OCI-LY1 (cell line): ENCODE data around the gene ARHGDIB.

Experiments
- H2AFZ ChIP-seq: fragments of 200-600 bp; sonication (generic), shearing (Covaris generic); 2 replicates; pipeline ENCODE4 v1.6.0; 2014; ENCODE audit warnings: antibody characterized with exemption, mild to moderate bottlenecking, low read length
- H3F3A ChIP-seq: fragments of 200-600 bp; sonication (generic), shearing (Covaris generic); 2 replicates; pipeline ENCODE4 v1.6.0; 2014; ENCODE audit warnings: mild to moderate bottlenecking, antibody characterized with exemption, low read length, moderate library complexity; ENCODE audit not compliant: insufficient read depth
- H3K27ac ChIP-seq: fragments of 200-600 bp; sonication (generic); 2 replicates; pipeline ENCODE4 v1.5.1; 2014; ENCODE audit warnings: low read length, mixed run types, mild to moderate bottlenecking, low read depth; ENCODE audit not compliant: poor library complexity, severe bottlenecking
- H3K27me3 ChIP-seq: fragments of 200-600 bp; sonication (generic); 2 replicates; pipeline ENCODE4 v1.6.0; 2014; ENCODE audit warnings: antibody characterized with exemption, mild to moderate bottlenecking, low read length, moderate library complexity; ENCODE audit not compliant: insufficient read depth
- H3K36me3 ChIP-seq: fragments of 200-600 bp; sonication (generic); 2 replicates; pipeline ENCODE4 v1.6.1; 2014; ENCODE audit warnings: mild to moderate bottlenecking, antibody characterized with exemption, low read length, moderate library complexity, mixed read lengths; ENCODE audit not compliant: insufficient read depth
- H3K4me1 ChIP-seq: fragments of 200-600 bp; sonication (generic); 2 replicates; pipeline ENCODE4 v1.5.1; 2014; ENCODE audit warnings: mild to moderate bottlenecking, low read length, moderate library complexity; ENCODE audit not compliant: insufficient read depth, severe bottlenecking
- H3K4me2 ChIP-seq: fragments of 200-600 bp; sonication (generic), shearing (Covaris generic); 2 replicates; pipeline ENCODE4 v1.6.1; 2014; ENCODE audit warnings: low read length
- H3K4me3 ChIP-seq: fragments of 200-600 bp; sonication (generic); 2 replicates; pipeline ENCODE4 v1.5.1; 2014; ENCODE audit warnings: low read length, low read depth, mild to moderate bottlenecking, mixed read lengths; ENCODE audit not compliant: poor library complexity, severe bottlenecking
- H3K79me2 ChIP-seq: fragments of 200-600 bp; shearing (Covaris generic); 2 replicates; pipeline ENCODE4 v1.6.1; 2016; ENCODE audit warnings: mixed run types, low read length, mixed read lengths; ENCODE audit not compliant: insufficient read depth
- H3K9ac ChIP-seq: fragments of 200-600 bp; sonication (generic), shearing (Covaris generic); 2 replicates; pipeline ENCODE4 v1.6.1; 2014; ENCODE audit warnings: mild to moderate bottlenecking, low read length, mixed read lengths
- H3K9me2 ChIP-seq: fragments of 200-600 bp; sonication (generic), shearing (Covaris generic); 2 replicates; pipeline ENCODE4 v1.6.1; 2014; ENCODE audit warnings: low read depth, mild to moderate bottlenecking, low read length, mixed read lengths
- H3K9me3 ChIP-seq: fragments of 200-600 bp; shearing (Covaris generic); 2 replicates; pipeline ENCODE4 v1.6.1; 2014; ENCODE audit warnings: low read length, mixed read lengths
- H4K20me1 ChIP-seq: fragments of 200-600 bp; sonication (generic), shearing (Covaris generic); 2 replicates; pipeline ENCODE4 v1.6.0; 2016; ENCODE audit warnings: mild to moderate bottlenecking, low read length; ENCODE audit not compliant: insufficient read depth
- EZH2 ChIP-seq: fragments of 200-600 bp; sonication (generic), shearing (Covaris generic); IDR thresholded peaks from 2 replicates; pipeline ENCODE4 v1.8.0; 2017; ENCODE audit warnings: borderline replicate concordance, mixed run types, mild to moderate bottlenecking, antibody characterized with exemption, low read length, moderate library complexity, mixed read lengths
- TF ChIP-seq, protein P1 (sequence below): fragments of 200-600 bp; sonication (generic), shearing (Covaris generic); IDR thresholded peaks from 2 replicates; pipeline ENCODE4 v1.5.1; 2017; ENCODE audit warnings: mild to moderate bottlenecking, antibody characterized with exemption, low read length, moderate library complexity, mixed read lengths

Gene ARHGDIB

DNA sequence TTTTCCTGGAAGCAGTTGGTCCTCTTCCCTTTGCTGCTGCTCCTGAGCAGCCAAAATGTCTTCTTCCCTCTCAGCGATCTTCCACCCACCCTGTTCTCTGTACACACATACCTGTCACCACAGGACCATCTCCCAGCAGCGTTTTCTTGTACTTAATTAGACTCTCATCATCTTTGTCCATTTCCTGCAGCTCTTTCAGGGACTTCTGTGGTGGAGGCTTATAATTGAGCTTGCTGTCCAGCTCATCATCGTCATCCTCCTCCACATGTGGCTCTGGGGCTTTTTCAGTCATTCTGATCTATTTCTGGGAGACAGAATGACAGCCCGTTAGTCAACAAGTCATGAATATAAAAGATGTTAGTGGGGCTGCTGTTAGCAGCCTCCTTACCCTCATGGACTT, 11.0 kb downstream of the ARHGDIB start:
- Histone ChIP-seq H3K36me3 (peaks cover 73% of the 10 kb centered on the region), H2AFZ (no peak overlapping the region), H3K4me2 (peak overlapping the region; percentile 20; the same call in 1 of the 2 replicates), H3K27ac (peak overlapping the region; percentile 95), H3K4me3 (no peak overlapping the region), H3K4me1 (peaks cover 79% of the 10 kb centered on the region), H3K79me2 (peaks cover 55% of the 10 kb centered on the region), H3K9me2 (no peaks in the 10 kb centered on the region), H4K20me1 (0 out of 2 replicates have a peak, but pooled peaks cover 2% of the 10 kb centered on the region), H3K9ac (peak overlapping the region; percentile 12; the same call in 1 of the 2 replicates), H3F3A (0 out of 2 replicates have a peak, but pooled peaks cover 3% of the 10 kb centered on the region), H3K27me3 (no peaks in the 10 kb centered on the region), H3K9me3 (no peaks in the 10 kb centered on the region)
- TF ChIP-seq, protein P1, sequence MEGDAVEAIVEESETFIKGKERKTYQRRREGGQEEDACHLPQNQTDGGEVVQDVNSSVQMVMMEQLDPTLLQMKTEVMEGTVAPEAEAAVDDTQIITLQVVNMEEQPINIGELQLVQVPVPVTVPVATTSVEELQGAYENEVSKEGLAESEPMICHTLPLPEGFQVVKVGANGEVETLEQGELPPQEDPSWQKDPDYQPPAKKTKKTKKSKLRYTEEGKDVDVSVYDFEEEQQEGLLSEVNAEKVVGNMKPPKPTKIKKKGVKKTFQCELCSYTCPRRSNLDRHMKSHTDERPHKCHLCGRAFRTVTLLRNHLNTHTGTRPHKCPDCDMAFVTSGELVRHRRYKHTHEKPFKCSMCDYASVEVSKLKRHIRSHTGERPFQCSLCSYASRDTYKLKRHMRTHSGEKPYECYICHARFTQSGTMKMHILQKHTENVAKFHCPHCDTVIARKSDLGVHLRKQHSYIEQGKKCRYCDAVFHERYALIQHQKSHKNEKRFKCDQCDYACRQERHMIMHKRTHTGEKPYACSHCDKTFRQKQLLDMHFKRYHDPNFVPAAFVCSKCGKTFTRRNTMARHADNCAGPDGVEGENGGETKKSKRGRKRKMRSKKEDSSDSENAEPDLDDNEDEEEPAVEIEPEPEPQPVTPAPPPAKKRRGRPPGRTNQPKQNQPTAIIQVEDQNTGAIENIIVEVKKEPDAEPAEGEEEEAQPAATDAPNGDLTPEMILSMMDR, result no peak
- TF ChIP-seq EZH2, result no peak

DNA sequence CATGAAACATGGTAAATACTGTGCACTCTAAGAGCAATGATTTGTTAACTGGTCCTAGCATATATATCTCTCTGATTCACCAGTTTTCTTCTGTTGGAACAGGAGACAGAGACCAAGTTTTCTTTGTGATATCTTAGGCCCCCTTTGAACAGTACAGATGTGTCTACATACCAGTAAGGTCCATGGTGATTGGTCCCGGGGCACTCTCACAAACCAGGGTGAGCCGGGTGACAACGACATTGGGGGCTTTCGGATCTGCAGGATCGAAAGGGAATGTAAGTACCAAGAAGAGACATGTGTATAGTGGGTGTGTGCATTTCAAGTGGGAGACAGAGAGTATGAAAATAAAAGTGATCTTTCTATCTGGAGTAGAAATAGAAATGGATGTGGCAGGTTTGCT, 11.8 kb downstream of the ARHGDIB start:
- H4K20me1 ChIP-seq, result 0 out of 2 replicates have a peak, but pooled peaks cover 2% of the 10 kb centered on the region
- peaks cover 47% of the 10 kb centered on the region for H3K79me2 ChIP-seq
- H3K27me3 ChIP-seq, result no peaks in the 10 kb centered on the region
- no peaks in the 10 kb centered on the region for H3K9me2 ChIP-seq
- peaks cover 80% of the 10 kb centered on the region for H3K36me3 ChIP-seq
- H3K4me3 ChIP-seq, result peak overlapping the region; percentile 14
- TF ChIP-seq, protein P1, result no peak
- TF ChIP-seq EZH2, result no peak
- H2AFZ ChIP-seq, result no peak overlapping the region
- peak overlapping the region; percentile 84 for H3K9ac ChIP-seq
- H3K4me2 ChIP-seq, result peak overlapping the region; percentile 73; the same call in 1 of the 2 replicates
- H3K9me3 ChIP-seq, result no peaks in the 10 kb centered on the region
- H3F3A ChIP-seq, result 0 out of 2 replicates have a peak, but pooled peaks cover 3% of the 10 kb centered on the region
- peak overlapping the region; percentile 95 for H3K27ac ChIP-seq
- peaks cover 71% of the 10 kb centered on the region for H3K4me1 ChIP-seq

DNA sequence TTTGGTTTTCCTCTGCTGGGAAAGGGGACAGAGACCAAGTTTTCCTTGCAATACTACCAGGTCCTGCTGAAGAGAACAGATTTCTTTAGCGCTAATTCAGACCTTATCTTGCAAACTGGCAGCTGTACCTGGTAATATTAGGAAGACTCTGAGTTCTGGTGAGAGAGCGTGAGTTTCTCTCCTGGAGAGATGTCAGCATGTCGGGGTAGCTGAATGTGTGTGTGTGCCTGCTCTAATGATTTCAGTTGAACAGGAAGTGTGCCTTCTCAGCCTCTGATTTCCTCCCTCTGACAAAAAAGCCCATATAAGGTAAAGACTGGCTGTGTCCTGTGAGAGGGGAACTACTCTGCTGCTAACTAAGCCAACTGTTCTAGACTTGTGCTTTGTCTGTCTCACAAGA, 12.7 kb downstream of the ARHGDIB start:
- Histone ChIP-seq H3K9me3 (no peaks in the 10 kb centered on the region), H3K79me2 (peaks cover 38% of the 10 kb centered on the region), H3K9ac (peak overlapping the region; percentile 84), H3K27me3 (no peaks in the 10 kb centered on the region), H3K9me2 (no peaks in the 10 kb centered on the region), H3F3A (0 out of 2 replicates have a peak, but pooled peaks cover 3% of the 10 kb centered on the region), H3K27ac (peak overlapping the region; percentile 95), H3K4me1 (peaks cover 61% of the 10 kb centered on the region), H2AFZ (no peak overlapping the region), H4K20me1 (0 out of 2 replicates have a peak, but pooled peaks cover 2% of the 10 kb centered on the region), H3K4me3 (peak overlapping the region; percentile 47), H3K36me3 (peaks cover 81% of the 10 kb centered on the region), H3K4me2 (peak overlapping the region; percentile 73)
- TF ChIP-seq, protein P1, result no peak
- TF ChIP-seq EZH2, result no peak
